Esophagus mucosa (tissue), 1 donor: ENCODE results near the gene TMEM106A. TPM values are rescaled to one million over a fixed set of nuclear protein-coding genes. Genes with fewer than 3 reads are reported as not detected.
"Not testable (repeated sequence)": the region's sequence is repeated elsewhere in the genome, so short reads cannot be mapped to it uniquely, and the experiment has no call there.

ENCODE experiments used
- ATAC-seq: fragments of 200-7000 bp; cut with Tn5 transposase; one replicate; pipeline ENCODE4 v1.9.1; 2020
- total RNA-seq: library from RNA; stranded (reverse); gene quantifications from one replicate; pipeline ENCODE4 v1.2.4, GENCODE V29; 2023
- donor health status: DM: yes; HTN: yes; CAD: no.

TMEM106A gene
- total RNA-seq, 1 donor from 2014 or later: 1.3 TPM

- no peak for ATAC-seq
These were observed 4.7 kb downstream of the TMEM106A start for GRCh38 chr17:43216369-43216761.

- no peak for ATAC-seq
These were observed 5.3 kb downstream of the TMEM106A start for GRCh38 chr17:43216762-43217613.

GRCh38 chr17:43217614-43218087 lies 6.0 kb downstream of the TMEM106A start:
- ATAC-seq: no peak

- ATAC-seq: no peak
These were observed 7.3 kb downstream of the TMEM106A start for GRCh38 chr17:43219001-43219400.

GRCh38 chr17:43219746-43220380 lies 8.2 kb downstream of the TMEM106A start:
- no peak for ATAC-seq

- ATAC-seq: no peak
These were observed 8.9 kb downstream of the TMEM106A start for GRCh38 chr17:43220511-43221125.

GRCh38 chr17:43224146-43224705 lies 12.6 kb downstream of the TMEM106A start:
- no peak for ATAC-seq

- ATAC-seq: no peak
These were observed 14.7 kb downstream of the TMEM106A start for GRCh38 chr17:43226393-43226792.

- ATAC-seq: peak; percentile 42
These were observed 16.5 kb downstream of the TMEM106A start, which contains the start of gene CCDC200 for GRCh38 chr17:43228020-43228782. CCDC200 (minus strand) TSS chr17:43228623; CDS start chr17:43228554, 69 bp downstream.

GRCh38 chr17:43231205-43232020 lies 19.7 kb downstream of the TMEM106A start:
- ATAC-seq: peak; percentile 39

GRCh38 chr17:43232021-43232699 lies 20.5 kb downstream of the TMEM106A start:
- not testable (repeated sequence) for ATAC-seq

GRCh38 chr17:43233263-43233662 lies 21.6 kb downstream of the TMEM106A start:
- not testable (repeated sequence) for ATAC-seq

GRCh38 chr17:43233877-43234276 lies 22.2 kb downstream of the TMEM106A start, which contains the start of gene RNU2-1:
RNU2-1 (minus strand) TSS chr17:43233977.
- ATAC-seq: not testable (repeated sequence)

- not testable (repeated sequence) for ATAC-seq
These were observed 27.9 kb downstream of the TMEM106A start for GRCh38 chr17:43239597-43239996.

GRCh38 chr17:43240596-43241352 lies 29.1 kb downstream of the TMEM106A start:
- not testable (repeated sequence) for ATAC-seq

GRCh38 chr17:43246456-43246855 lies 34.8 kb downstream of the TMEM106A start:
- ATAC-seq: not testable (repeated sequence)
